Measurements from ENCODE around the gene PACSIN2.

- TF ChIP-seq, protein P1, sequence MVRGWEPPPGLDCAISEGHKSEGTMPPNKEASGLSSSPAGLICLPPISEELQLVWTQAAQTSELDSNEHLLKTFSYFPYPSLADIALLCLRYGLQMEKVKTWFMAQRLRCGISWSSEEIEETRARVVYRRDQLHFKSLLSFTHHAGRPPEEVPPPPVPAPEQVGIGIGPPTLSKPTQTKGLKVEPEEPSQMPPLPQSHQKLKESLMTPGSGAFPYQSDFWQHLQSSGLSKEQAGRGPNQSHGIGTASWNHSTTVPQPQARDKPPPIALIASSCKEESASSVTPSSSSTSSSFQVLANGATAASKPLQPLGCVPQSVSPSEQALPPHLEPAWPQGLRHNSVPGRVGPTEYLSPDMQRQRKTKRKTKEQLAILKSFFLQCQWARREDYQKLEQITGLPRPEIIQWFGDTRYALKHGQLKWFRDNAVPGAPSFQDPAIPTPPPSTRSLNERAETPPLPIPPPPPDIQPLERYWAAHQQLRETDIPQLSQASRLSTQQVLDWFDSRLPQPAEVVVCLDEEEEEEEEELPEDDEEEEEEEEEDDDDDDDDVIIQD (CRISPR knock-in tag; IDR thresholded peaks at IDR 0.05; ENCODE audit: low read depth), result no peak
- TF ChIP-seq CTCF (CRISPR knock-in tag; IDR thresholded peaks at IDR 0.05) (no peak), CHD2 (IDR thresholded peaks at IDR 0.05; ENCODE audit: low read depth, low read length) (no peak), GLI4 (CRISPR knock-in tag; IDR thresholded peaks at IDR 0.05; ENCODE audit: borderline replicate concordance) (no peak), MYNN (CRISPR knock-in tag; IDR thresholded peaks at IDR 0.05; ENCODE audit: low read depth) (no peak), RAD21 (CRISPR knock-in tag; IDR thresholded peaks at IDR 0.05) (no peak), ZNF232 (CRISPR knock-in tag; IDR thresholded peaks at IDR 0.05; ENCODE audit: borderline replicate concordance) (no peak)
Measured at GRCh38 chr22:42934338-42934737, 80.6 kb downstream of the PACSIN2 start.
